Common myeloid progenitor, CD34-positive (primary cell): ENCODE data around the gene TTLL13.
A peak's percentile ranks its signal among the peaks of the same experiment; 100 is the strongest.

ENCODE experiments used
- CTCF ChIA-PET: fragments of 350-600 bp; sonication (Branson Sonifier 250); formaldehyde crosslinking; loops from one replicate; lab custom pipeline; 2021; ENCODE audit warnings: antibody characterized with exemption; lab: Charles Lee
- POLR2A ChIA-PET: fragments of 350-600 bp; sonication (Branson Sonifier 250); formaldehyde crosslinking; loops from one replicate; lab custom pipeline; 2021; ENCODE audit warnings: antibody characterized with exemption; lab: Charles Lee
- DNase-seq, 3 donors: peaks; one replicate each; pipeline versions ENCODE4 v3.0.0 to v3.0.0-alpha.2; 2013
- H3K27ac ChIP-seq, 2 experiments: 1 replicate in 1 of 2; 2 replicates in 1 of 2; pipeline ENCODE4 v1.7.0; 2013; ENCODE audit warnings: inconsistent platforms in 2 of 2, low read length in 2 of 2, mild to moderate bottlenecking in 2 of 2, low read depth in 1 of 2, moderate library complexity in 1 of 2; ENCODE audit not compliant: severe bottlenecking in 2 of 2, insufficient read depth in 1 of 2, poor library complexity in 1 of 2
- H3K27me3 ChIP-seq, 5 experiments: replicated peaks in 2 of 5; 1 replicate in 3 of 5; 2 replicates in 2 of 5; pipeline versions ENCODE4 v1.6.1 to v1.7.0; 2013; ENCODE audit warnings: low read length in 4 of 5, mild to moderate bottlenecking in 2 of 5, moderate library complexity in 2 of 5, inconsistent platforms in 1 of 5; ENCODE audit not compliant: insufficient read depth in 5 of 5, control insufficient read depth in 4 of 5
- H3K36me3 ChIP-seq, 4 experiments: 1 replicate in 2 of 4; 2 replicates in 2 of 4; pipeline versions ENCODE4 v1.6.1 to v1.7.0; 2013; ENCODE audit warnings: low read length in 3 of 4, control low read depth in 1 of 4, mild to moderate bottlenecking in 1 of 4; ENCODE audit not compliant: control insufficient read depth in 4 of 4, insufficient read depth in 4 of 4
- H3K4me1 ChIP-seq, 4 experiments: 1 replicate in 3 of 4; 2 replicates in 1 of 4; pipeline versions ENCODE4 v1.6.1 to v1.7.1; 2013; ENCODE audit warnings: low read length in 3 of 4, mild to moderate bottlenecking in 3 of 4, control low read depth in 1 of 4, inconsistent platforms in 1 of 4, moderate library complexity in 1 of 4; ENCODE audit not compliant: control insufficient read depth in 4 of 4, insufficient read depth in 4 of 4; ENCODE audit errors: control extremely low read depth in 1 of 4
- H3K4me3 ChIP-seq, 7 experiments: 1 replicate in 4 of 7; 2 replicates in 3 of 7; pipeline versions ENCODE4 v1.5.1 to v1.7.0; 2013; ENCODE audit warnings: mild to moderate bottlenecking in 7 of 7, low read length in 6 of 7, moderate library complexity in 6 of 7, inconsistent platforms in 2 of 7, low read depth in 2 of 7, control low read depth in 1 of 7; ENCODE audit not compliant: insufficient read depth in 4 of 7, control insufficient read depth in 1 of 7; ENCODE audit errors: extremely low read depth in 1 of 7
- H3K9me3 ChIP-seq, 5 experiments: 1 replicate in 4 of 5; 2 replicates in 1 of 5; pipeline versions ENCODE4 v1.6.1 to v1.7.1; 2013; ENCODE audit warnings: low read length in 4 of 5, mild to moderate bottlenecking in 2 of 5, inconsistent platforms in 1 of 5, low read depth in 1 of 5, moderate library complexity in 1 of 5; ENCODE audit not compliant: control insufficient read depth in 4 of 5, insufficient read depth in 2 of 5; ENCODE audit errors: control extremely low read depth in 1 of 5
- WGBS: methylation state at CpG from one replicate; pipeline ENCODE4 v1.1.5; 2013; ENCODE audit not compliant: insufficient coverage; 5-methylcytosine and 5-hydroxymethylcytosine counted together

The TTLL13 gene

GRCh38 chr15:90210593-90210992 is 38.8 kb upstream of the TTLL13 start:
- no peaks in the 10 kb centered on the region for H3K27me3 ChIP-seq
- no peak for DNase-seq
- H3K4me1 ChIP-seq = peaks cover 0 to 37% (median 27%) of the 10 kb centered on the region in 4 experiments
- 93% methylated on average over 8 of the region's 8 CpGs for WGBS
- POLR2A ChIA-PET = no interaction called here
- H3K9me3 ChIP-seq = no peaks in the 10 kb centered on the region
- H3K36me3 ChIP-seq = no peaks in the 10 kb centered on the region
- no peak overlapping the region for H3K27ac ChIP-seq
- H3K4me3 ChIP-seq = no peak overlapping the region
- CTCF ChIA-PET = no interaction called here

DNA sequence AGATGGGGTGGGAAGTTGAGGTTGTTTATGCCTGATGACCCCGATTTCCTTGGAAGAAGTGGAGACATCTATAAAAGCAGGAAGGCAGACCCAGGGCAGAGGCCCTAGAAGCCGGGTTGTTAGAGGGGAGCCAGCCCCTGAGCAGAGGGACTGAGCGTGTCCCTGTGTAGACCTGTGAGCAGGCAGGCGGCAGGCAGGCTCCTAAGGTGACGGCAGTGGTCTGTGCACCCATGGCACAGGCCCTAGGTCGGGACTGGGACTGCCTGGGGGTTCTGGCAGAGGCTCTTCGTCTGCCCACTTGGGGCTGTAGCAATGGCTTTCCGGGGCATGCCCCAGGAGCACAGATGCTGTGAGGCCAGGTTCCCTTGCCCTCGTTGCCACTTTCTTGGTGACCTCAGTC is 38.3 kb upstream of the TTLL13 start:
- Histone ChIP-seq H3K9me3 (no peaks in the 10 kb centered on the region), H3K4me3 (no peak overlapping the region), H3K27me3 (no peaks in the 10 kb centered on the region), H3K36me3 (no peaks in the 10 kb centered on the region), H3K4me1 (peaks cover 0 to 37% (median 27%) of the 10 kb centered on the region in 4 experiments), H3K27ac (no peak overlapping the region)
- POLR2A ChIA-PET = no interaction called here
- DNase-seq = no peak
- CTCF ChIA-PET = no interaction called here
- WGBS = 90% methylated on average over 6 of the region's 9 CpGs

GRCh38 chr15:90211440-90212143 is 37.8 kb upstream of the TTLL13 start:
- Histone ChIP-seq H3K9me3 (no peaks in the 10 kb centered on the region), H3K27me3 (no peaks in the 10 kb centered on the region), H3K4me1 (peaks cover 0 to 37% (median 27%) of the 10 kb centered on the region in 4 experiments), H3K27ac (no peak overlapping the region), H3K36me3 (peaks cover 0 to 2% (median 0%) of the 10 kb centered on the region in 4 experiments), H3K4me3 (peak overlapping the region in 1 of 7 experiments; percentile 28)
- POLR2A ChIA-PET = no interaction called here
- peak in 2 of 3 donors; percentile 26 to 41 for DNase-seq
- CTCF ChIA-PET = no interaction called here
- WGBS = 76% methylated on average over 8 of the region's 13 CpGs

DNA sequence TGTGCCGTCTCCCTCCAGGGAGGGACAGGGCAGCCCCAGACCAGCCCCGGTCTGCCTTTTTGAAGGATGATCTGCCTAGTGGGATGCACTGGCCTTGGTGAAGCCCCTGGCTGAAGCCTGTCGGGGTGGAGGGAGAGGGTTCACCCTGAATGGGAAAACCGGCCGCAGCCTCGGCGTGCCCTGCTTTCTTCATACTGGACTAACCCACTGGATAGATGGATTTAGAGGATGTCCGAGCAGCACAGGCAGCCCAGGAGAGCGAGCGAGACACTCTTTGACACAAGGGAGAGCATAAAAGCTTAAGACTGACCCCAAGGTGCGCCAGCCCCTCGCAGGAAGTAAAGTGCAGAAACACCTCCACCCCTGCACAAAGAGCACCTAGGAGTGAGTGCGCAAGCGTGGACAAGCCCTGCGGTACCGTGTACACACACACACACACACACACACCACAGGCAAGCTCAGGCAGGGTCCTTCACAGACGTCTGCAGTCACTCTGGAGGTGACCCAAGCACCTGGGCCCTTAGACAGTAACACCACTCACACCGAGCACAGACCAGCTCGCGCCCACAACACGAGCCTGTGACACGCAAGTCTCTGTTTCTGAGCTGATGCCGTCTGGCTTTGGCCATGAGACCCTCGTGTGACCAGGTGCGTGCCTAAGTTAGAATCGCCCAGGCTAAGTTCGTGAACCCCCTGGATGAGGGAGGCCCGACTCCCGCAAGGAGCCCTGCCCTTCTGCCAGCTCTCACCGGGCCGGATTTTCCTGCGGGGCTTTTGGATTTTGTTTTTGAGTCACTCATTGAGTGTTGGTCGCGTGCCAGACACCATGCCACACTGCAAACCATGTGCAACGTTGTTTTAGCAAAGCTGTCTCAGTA is 36.9 kb upstream of the TTLL13 start:
- peaks cover 0 to 37% (median 27%) of the 10 kb centered on the region in 4 experiments for H3K4me1 ChIP-seq
- H3K36me3 ChIP-seq = peaks cover 0 to 2% (median under 1%) of the 10 kb centered on the region in 4 experiments
- WGBS = 97% methylated on average over 24 of the region's 35 CpGs
- no peaks in the 10 kb centered on the region for H3K27me3 ChIP-seq
- H3K4me3 ChIP-seq = no peak overlapping the region
- POLR2A ChIA-PET = no interaction called here
- H3K27ac ChIP-seq = no peak overlapping the region
- no peaks in the 10 kb centered on the region for H3K9me3 ChIP-seq
- CTCF ChIA-PET = interaction anchor here (0.7 to 1.1 kb wide), 4 partner anchors 9 to 21 kb away, joined by 3 to 6 read pairs (median 3); partner anchors contain the start of genes CIB1, GDPGP1 and SEMA4B
- no peak for DNase-seq

DNA sequence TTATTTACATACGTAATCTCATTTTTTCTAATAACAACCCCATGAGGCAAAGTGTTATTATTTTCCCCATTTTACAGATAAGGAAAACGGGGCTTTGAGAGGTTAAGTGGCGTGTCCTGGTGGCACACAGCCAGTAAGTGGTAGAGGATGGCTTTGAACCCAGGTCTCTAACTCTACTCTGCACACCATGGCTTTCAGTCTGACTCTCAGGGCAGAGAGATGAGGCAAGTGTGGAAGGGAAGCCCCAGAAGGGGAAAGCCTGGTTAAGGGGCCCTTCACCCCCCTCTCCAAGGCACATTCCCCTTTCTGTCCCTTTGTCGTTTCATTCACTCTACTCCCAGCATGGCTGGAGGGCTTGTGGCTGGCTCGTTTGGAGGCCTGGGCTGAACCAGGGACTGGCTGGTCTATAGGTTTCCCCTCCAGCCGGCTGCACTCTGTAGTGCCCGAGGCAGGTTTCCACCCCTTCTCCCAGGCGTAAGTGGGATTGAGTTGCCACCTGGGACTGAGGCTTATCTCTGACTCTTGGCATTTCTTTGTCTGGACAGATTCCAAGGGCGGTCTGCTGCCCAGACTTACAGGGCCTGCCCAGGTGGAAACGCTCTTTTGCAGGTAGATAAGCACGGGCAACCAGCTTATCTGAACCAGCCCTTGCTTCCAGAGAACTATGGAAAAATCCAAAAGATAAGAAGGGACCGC is 36.1 kb upstream of the TTLL13 start:
- ChIA-PET POLR2A (no interaction called here), CTCF (interaction anchor here (0.6 to 2.4 kb wide), 13 partner anchors 8 to 152 kb away, joined by 3 to 14 read pairs (median 3); partner anchors contain the start of genes CIB1, GDPGP1 and SEMA4B)
- 87% methylated on average over 9 of the region's 12 CpGs for WGBS
- Histone ChIP-seq H3K4me3 (no peak overlapping the region), H3K27ac (peak overlapping the region in 1 of 2 experiments; percentile 6), H3K27me3 (no peaks in the 10 kb centered on the region), H3K36me3 (peaks cover 0 to 4% (median 1%) of the 10 kb centered on the region in 4 experiments), H3K9me3 (no peaks in the 10 kb centered on the region), H3K4me1 (peaks cover 0 to 37% (median 27%) of the 10 kb centered on the region in 4 experiments)
- no peak for DNase-seq

- POLR2A ChIA-PET = interaction anchor here (0.6 kb wide), 1 partner anchor 68 kb away, joined by 4 read pairs; no protein-coding TSS in a partner anchor
These were observed 35.5 kb upstream of the TTLL13 start for GRCh38 chr15:90213818-90214204.

More at GRCh38 chr15:90213818-90214204, 35.5 kb upstream of the TTLL13 start:
- peak in 2 of 3 donors; percentile 58 to 71 for DNase-seq
- Histone ChIP-seq H3K27me3 (no peaks in the 10 kb centered on the region), H3K4me3 (no peak overlapping the region), H3K36me3 (peaks cover 0 to 4% (median 1%) of the 10 kb centered on the region in 4 experiments), H3K27ac (peak overlapping the region in 1 of 2 experiments; percentile 6), H3K4me1 (peaks cover 0 to 37% (median 27%) of the 10 kb centered on the region in 4 experiments), H3K9me3 (no peaks in the 10 kb centered on the region)
- CTCF ChIA-PET = interaction anchor here (0.6 to 2.4 kb wide), 11 partner anchors 9 to 152 kb away, joined by 3 to 14 read pairs (median 4); partner anchors contain the start of gene SEMA4B
- WGBS = 44% methylated on average over 11 of the region's 11 CpGs
